ENCODE measurements around the gene KRTAP19-3.
"Not testable (repeated sequence)": the region's sequence is repeated elsewhere in the genome, so short reads cannot be mapped to it uniquely, and the experiment has no call there.

The KRTAP19-3 gene

GRCh38 chr21:30491963-30492428, at the start of gene KRTAP19-3:
Gene KRTAP19-3 (minus strand): TSS chr21:30492013. CDS start chr21:30491957, 56 bp downstream.
- DNase-seq (ENCODE audit: low spot score), result no peak

GRCh38 chr21:30518876-30519275, 27.1 kb upstream of the KRTAP19-3 start:
- DNase-seq (ENCODE audit: low spot score), result no peak

- no peak for DNase-seq (ENCODE audit: low spot score)
Measured at GRCh38 chr21:30515681-30516080, 23.9 kb upstream of the KRTAP19-3 start.

GRCh38 chr21:30505621-30506205, 13.9 kb upstream of the KRTAP19-3 start:
- not testable (repeated sequence) for DNase-seq (ENCODE audit: low spot score)

- DNase-seq (ENCODE audit: low spot score), result no peak
Measured at GRCh38 chr21:30502041-30502440, 10.2 kb upstream of the KRTAP19-3 start, which contains the start of gene KRTAP19-5. Gene KRTAP19-5 (minus strand): TSS chr21:30502141. CDS start chr21:30502090, 51 bp downstream.

- DNase-seq (ENCODE audit: low spot score), result no peak
Measured at GRCh38 chr21:30497065-30497464, 5.3 kb upstream of the KRTAP19-3 start, which contains the start of gene KRTAP19-4. Gene KRTAP19-4 (minus strand): TSS chr21:30497165. CDS start chr21:30497110, 55 bp downstream.

- no peak for DNase-seq (ENCODE audit: low spot score)
Measured at GRCh38 chr21:30487336-30487735, 4.5 kb downstream of the KRTAP19-3 start, which contains the start of gene KRTAP19-2. Gene KRTAP19-2 (minus strand): TSS chr21:30487436. CDS start chr21:30487348, 88 bp downstream.

- no peak for DNase-seq (ENCODE audit: low spot score)
Measured at GRCh38 chr21:30486180-30486579, 5.6 kb downstream of the KRTAP19-3 start.

- no peak for DNase-seq (ENCODE audit: low spot score)
Measured at GRCh38 chr21:30482130-30482529, 9.7 kb downstream of the KRTAP19-3 start.

GRCh38 chr21:30480145-30480544, 11.7 kb downstream of the KRTAP19-3 start, which contains the start of gene KRTAP19-1:
Gene KRTAP19-1 (minus strand): TSS chr21:30480367. CDS start chr21:30480317, 50 bp downstream.
- no peak for DNase-seq (ENCODE audit: low spot score)

- DNase-seq (ENCODE audit: low spot score), result no peak
Measured at GRCh38 chr21:30479259-30479658, 12.6 kb downstream of the KRTAP19-3 start.

GRCh38 chr21:30478004-30478403, 13.8 kb downstream of the KRTAP19-3 start:
- DNase-seq (ENCODE audit: low spot score), result no peak

GRCh38 chr21:30468900-30469714, 22.7 kb downstream of the KRTAP19-3 start:
- no peak for DNase-seq (ENCODE audit: low spot score)

GRCh38 chr21:30463713-30464112, 28.1 kb downstream of the KRTAP19-3 start:
- DNase-seq (ENCODE audit: low spot score), result no peak

- DNase-seq (ENCODE audit: low spot score), result no peak
Measured at GRCh38 chr21:30448514-30448913, 43.3 kb downstream of the KRTAP19-3 start.

- DNase-seq (ENCODE audit: low spot score), result no peak
Measured at GRCh38 chr21:30447056-30447455, 44.8 kb downstream of the KRTAP19-3 start.

GRCh38 chr21:30444204-30444603, 47.6 kb downstream of the KRTAP19-3 start:
- DNase-seq (ENCODE audit: low spot score), result no peak

- no peak for DNase-seq (ENCODE audit: low spot score)
Measured at GRCh38 chr21:30443226-30443625, 48.6 kb downstream of the KRTAP19-3 start.
